ENCODE measurements around the gene LYRM4.
A peak's percentile ranks its signal among the peaks of the same experiment; 100 is the strongest.

The LYRM4 gene

DNA sequence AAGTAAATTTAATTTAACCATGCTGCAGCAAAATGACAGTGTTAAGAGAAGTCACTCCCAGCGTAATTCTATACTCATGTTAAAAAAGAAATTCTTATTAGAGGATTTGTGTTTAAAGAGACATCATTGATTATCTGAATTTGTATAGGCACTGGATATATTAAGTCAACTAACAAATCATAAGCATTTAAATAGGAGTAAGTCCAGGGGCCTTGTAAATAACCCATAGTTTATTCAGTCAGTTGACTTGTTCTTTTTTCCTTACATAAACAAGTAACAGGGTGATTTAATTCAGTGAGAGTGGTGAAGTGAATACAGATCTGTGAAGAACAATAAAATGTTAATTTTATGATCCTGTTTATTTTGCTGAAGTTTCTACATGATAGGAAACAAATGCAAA, 22.4 kb downstream of the LYRM4 start:
- Histone ChIP-seq H3K79me2 (ENCODE audit: low read length) (peaks cover 11% of the 10 kb centered on the region), H3K9ac (ENCODE audit: low read length) (no peak overlapping the region), H3K36me3 (replicated peaks; ENCODE audit: low read depth, low read length) (no peaks in the 10 kb centered on the region), H3K27ac (ENCODE audit: low read length) (no peak overlapping the region), H2AFZ (ENCODE audit: low read depth, low read length) (no peak overlapping the region), H3K4me3 (ENCODE audit: low read length) (no peak overlapping the region), H3K9me3 (ENCODE audit: insufficient read depth, low read length) (no peaks in the 10 kb centered on the region), H3K4me1 (ENCODE audit: low read length) (peaks cover 25% of the 10 kb centered on the region), H4K20me1 (ENCODE audit: insufficient read depth, low read length) (no peaks in the 10 kb centered on the region), H3K27me3 (ENCODE audit: low read depth, low read length) (no peaks in the 10 kb centered on the region), H3K4me2 (ENCODE audit: low read length) (no peak overlapping the region)
- no peak for TF ChIP-seq EZH2phosphoT487 (IDR thresholded peaks at IDR 0.05; ENCODE audit: low read depth)
- TF ChIP-seq, protein P1, sequence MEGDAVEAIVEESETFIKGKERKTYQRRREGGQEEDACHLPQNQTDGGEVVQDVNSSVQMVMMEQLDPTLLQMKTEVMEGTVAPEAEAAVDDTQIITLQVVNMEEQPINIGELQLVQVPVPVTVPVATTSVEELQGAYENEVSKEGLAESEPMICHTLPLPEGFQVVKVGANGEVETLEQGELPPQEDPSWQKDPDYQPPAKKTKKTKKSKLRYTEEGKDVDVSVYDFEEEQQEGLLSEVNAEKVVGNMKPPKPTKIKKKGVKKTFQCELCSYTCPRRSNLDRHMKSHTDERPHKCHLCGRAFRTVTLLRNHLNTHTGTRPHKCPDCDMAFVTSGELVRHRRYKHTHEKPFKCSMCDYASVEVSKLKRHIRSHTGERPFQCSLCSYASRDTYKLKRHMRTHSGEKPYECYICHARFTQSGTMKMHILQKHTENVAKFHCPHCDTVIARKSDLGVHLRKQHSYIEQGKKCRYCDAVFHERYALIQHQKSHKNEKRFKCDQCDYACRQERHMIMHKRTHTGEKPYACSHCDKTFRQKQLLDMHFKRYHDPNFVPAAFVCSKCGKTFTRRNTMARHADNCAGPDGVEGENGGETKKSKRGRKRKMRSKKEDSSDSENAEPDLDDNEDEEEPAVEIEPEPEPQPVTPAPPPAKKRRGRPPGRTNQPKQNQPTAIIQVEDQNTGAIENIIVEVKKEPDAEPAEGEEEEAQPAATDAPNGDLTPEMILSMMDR (IDR thresholded peaks at IDR 0.05; ENCODE audit: low read depth, low read length) = no peak

DNA sequence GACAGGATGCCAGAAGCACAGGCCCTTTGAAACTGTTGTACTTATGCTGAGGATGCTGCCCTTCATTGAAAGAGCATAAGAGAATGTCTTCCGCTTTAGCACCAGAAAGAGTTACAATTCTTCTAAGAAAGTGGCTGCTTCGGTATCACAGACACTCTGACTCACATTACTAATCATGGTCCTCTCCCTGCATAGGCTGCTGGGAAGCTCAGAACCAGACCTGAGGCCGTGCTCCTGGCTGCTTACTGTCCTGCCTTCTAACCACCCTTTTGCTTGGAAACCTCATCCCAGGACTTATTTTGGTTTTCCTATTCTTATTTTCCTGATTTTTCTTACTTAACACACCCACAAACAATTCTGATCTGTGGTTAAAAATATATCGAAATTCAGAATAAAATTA, 22.9 kb downstream of the LYRM4 start:
- Histone ChIP-seq H3K27ac (ENCODE audit: low read length) (no peak overlapping the region), H3K36me3 (replicated peaks; ENCODE audit: low read depth, low read length) (no peaks in the 10 kb centered on the region), H3K27me3 (ENCODE audit: low read depth, low read length) (no peaks in the 10 kb centered on the region), H3K9me3 (ENCODE audit: insufficient read depth, low read length) (no peaks in the 10 kb centered on the region), H3K79me2 (ENCODE audit: low read length) (peaks cover 13% of the 10 kb centered on the region), H3K9ac (ENCODE audit: low read length) (no peak overlapping the region), H3K4me3 (ENCODE audit: low read length) (no peak overlapping the region), H2AFZ (ENCODE audit: low read depth, low read length) (no peak overlapping the region), H4K20me1 (ENCODE audit: insufficient read depth, low read length) (no peaks in the 10 kb centered on the region), H3K4me1 (ENCODE audit: low read length) (peaks cover 30% of the 10 kb centered on the region), H3K4me2 (ENCODE audit: low read length) (no peak overlapping the region)
- TF ChIP-seq EZH2phosphoT487 (IDR thresholded peaks at IDR 0.05; ENCODE audit: low read depth) = no peak
- TF ChIP-seq, protein P1 (IDR thresholded peaks at IDR 0.05; ENCODE audit: low read depth, low read length) = no peak

GRCh38 chr6:5235830-5236229, 24.9 kb downstream of the LYRM4 start:
- no peaks in the 10 kb centered on the region for H3K9me3 ChIP-seq (ENCODE audit: insufficient read depth, low read length)
- no peaks in the 10 kb centered on the region for H3K36me3 ChIP-seq (replicated peaks; ENCODE audit: low read depth, low read length)
- no peaks in the 10 kb centered on the region for H4K20me1 ChIP-seq (ENCODE audit: insufficient read depth, low read length)
- H3K4me3 ChIP-seq (ENCODE audit: low read length) = no peak overlapping the region
- peaks cover 25% of the 10 kb centered on the region for H3K79me2 ChIP-seq (ENCODE audit: low read length)
- TF ChIP-seq, protein P1 (IDR thresholded peaks at IDR 0.05; ENCODE audit: low read depth, low read length) = no peak
- TF ChIP-seq EZH2phosphoT487 (IDR thresholded peaks at IDR 0.05; ENCODE audit: low read depth) = no peak
- H3K27ac ChIP-seq (ENCODE audit: low read length) = no peak overlapping the region
- no peak overlapping the region for H3K4me2 ChIP-seq (ENCODE audit: low read length)
- H2AFZ ChIP-seq (ENCODE audit: low read depth, low read length) = no peak overlapping the region
- no peaks in the 10 kb centered on the region for H3K27me3 ChIP-seq (ENCODE audit: low read depth, low read length)
- H3K9ac ChIP-seq (ENCODE audit: low read length) = no peak overlapping the region
- H3K4me1 ChIP-seq (ENCODE audit: low read length) = peaks cover 50% of the 10 kb centered on the region

DNA sequence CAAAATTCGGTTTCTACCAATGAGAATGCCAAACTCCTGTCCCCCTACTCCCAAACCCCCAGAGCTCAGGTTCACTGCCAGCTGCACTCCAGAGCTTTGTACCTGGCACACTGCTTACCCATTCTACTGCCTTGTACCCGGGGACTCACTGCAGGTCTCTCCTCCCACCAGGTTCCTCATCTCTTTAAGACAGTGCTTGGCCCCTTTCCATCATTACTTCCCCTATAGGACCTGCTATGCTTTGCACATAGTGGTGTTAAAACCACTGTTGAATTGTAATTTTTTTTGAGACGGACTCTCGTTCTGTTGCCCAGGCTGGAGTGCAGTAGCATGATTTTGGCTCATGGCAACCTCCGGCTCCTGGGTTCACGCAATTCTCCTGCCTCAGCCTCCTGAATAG, 25.9 kb downstream of the LYRM4 start:
- peaks cover 25% of the 10 kb centered on the region for H3K79me2 ChIP-seq (ENCODE audit: low read length)
- H3K4me3 ChIP-seq (ENCODE audit: low read length) = peak overlapping the region; percentile 50; the same call in 1 of the 2 replicates

More for the DNA sequence above, 25.9 kb downstream of the LYRM4 start:
- Histone ChIP-seq H2AFZ (ENCODE audit: low read depth, low read length) (peak overlapping the region; percentile 39; the same call in 1 of the 2 replicates), H3K27me3 (ENCODE audit: low read depth, low read length) (no peaks in the 10 kb centered on the region), H3K36me3 (replicated peaks; ENCODE audit: low read depth, low read length) (no peaks in the 10 kb centered on the region), H4K20me1 (ENCODE audit: insufficient read depth, low read length) (no peaks in the 10 kb centered on the region), H3K9ac (ENCODE audit: low read length) (peak overlapping the region; percentile 43; the same call in 1 of the 2 replicates), H3K4me1 (ENCODE audit: low read length) (peaks cover 59% of the 10 kb centered on the region), H3K4me2 (ENCODE audit: low read length) (peak overlapping the region; percentile 73), H3K27ac (ENCODE audit: low read length) (peak overlapping the region; percentile 82), H3K9me3 (ENCODE audit: insufficient read depth, low read length) (no peaks in the 10 kb centered on the region)
- TF ChIP-seq, protein P1 (IDR thresholded peaks at IDR 0.05; ENCODE audit: low read depth, low read length) = no peak
- no peak for TF ChIP-seq EZH2phosphoT487 (IDR thresholded peaks at IDR 0.05; ENCODE audit: low read depth)
